Adrenal gland (tissue), 12 donors: Measurements from ENCODE around the gene ZNF83. TPM values are rescaled to one million over a fixed set of nuclear protein-coding genes. Genes with fewer than 3 reads are reported as not detected.
"Not testable (repeated sequence)": the region's sequence is repeated elsewhere in the genome, so short reads cannot be mapped to it uniquely, and the experiment has no call there.

Experiments used
- DNase-seq, 7 donors: peaks; one replicate each; pipeline ENCODE4 v3.0.0-alpha.2; 2019 to 2020
- H3K27ac ChIP-seq, 5 donors: fragments of 200-600 bp; sonication (generic) in 4 of 5; 1 replicate in 3 of 5; 2 replicates in 2 of 5; pipeline versions ENCODE4 v1.5.1 to v1.8.0; 2016 to 2020; ENCODE audit warnings: mild to moderate bottlenecking in 1 of 5
- H3K27me3 ChIP-seq: fragments of 200-600 bp; 2 replicates; pipeline ENCODE4 v1.8.0; 2021
- H3K36me3 ChIP-seq, 2 donors: fragments of 200-600 bp; replicated peaks in 1 of 2; 1 replicate in 1 of 2; 2 replicates in 1 of 2; pipeline versions ENCODE4 v1.5.1 to v1.8.0; 2018 to 2022
- H3K4me1 ChIP-seq, 2 donors: fragments of 200-600 bp; replicated peaks in 1 of 2; 1 replicate in 1 of 2; 2 replicates in 1 of 2; pipeline versions ENCODE4 v1.5.1 to v1.8.0; 2018 to 2021
- H3K4me3 ChIP-seq, 4 donors: fragments of 200-600 bp; sonication (generic) in 3 of 4; one replicate each; pipeline ENCODE4 v1.5.1; 2016 to 2018
- H3K9me3 ChIP-seq, 3 donors: fragments of 200-600 bp; sonication (generic) in 1 of 3; replicated peaks in 1 of 3; 1 replicate in 2 of 3; 2 replicates in 1 of 3; pipeline versions ENCODE4 v1.5.1 to v1.8.0; 2016 to 2021
- CTCF ChIP-seq, 6 experiments: fragments of 450-650 bp in 4 of 6; fragments of 200-600 bp in 2 of 6; sonication (generic) in 1 of 6; IDR thresholded peaks; 1 replicate in 5 of 6; 2 replicates in 1 of 6; pipeline versions ENCODE4 v1.5.1 to v1.8.0; 2016 to 2021; ENCODE audit warnings: antibody characterized with exemption in 6 of 6, mild to moderate bottlenecking in 2 of 6, moderate library complexity in 1 of 6
- POLR2A ChIP-seq, 2 donors: fragments of 450-650 bp; IDR thresholded peaks; one replicate each; pipeline ENCODE4 v1.6.1; 2017; ENCODE audit warnings: antibody characterized with exemption in 2 of 2, mild to moderate bottlenecking in 2 of 2, moderate library complexity in 1 of 2
- WGBS, 4 donors: extraction: QIAGEN DNeasy Blood & Tissue Kit in 2 of 4; methylation state at CpG; one replicate each; pipeline versions ENCODE4 v1.1.5 to v1.1.7; 2013 to 2017; 5-methylcytosine and 5-hydroxymethylcytosine counted together
- intact Hi-C, 2 donors: fragments of 100-400 bp; cut with DNase I; formaldehyde crosslinking; loops; one replicate each; pipeline versions ENCODE4 v1.14.1 to v1.15.0; 2022 to 2023
- polyA plus RNA-seq, 3 donors: library from polyadenylated mRNA; stranded (reverse); fragments of 200-250 nt in 2 of 3; fragments of 350-450 nt in 1 of 3; fragmentation: Illumina TruSeq in 1 of 3; extraction: RNeasy Lipid Tissue Mini Kit (QIAGEN cat#74804) in 1 of 3; gene quantifications; one replicate each; pipeline ENCODE4 v1.2.3, GENCODE V29; 2013 to 2014
- total RNA-seq, 9 donors: library from RNA; depleted of rRNA in 4 of 9; stranded (reverse); fragments of >200 nt in 4 of 9; fragments of 120-200 nt in 1 of 9; fragmentation: NEBNext Ultra II Directional in 1 of 9; extraction: Animal tissue kit (Norgen Biotek cat#: 25700) in 1 of 9; gene quantifications; one replicate each; pipeline versions ENCODE4 v1.1.0 to v1.2.4, GENCODE V29; 2013 to 2023
- donor health status: healthy with polysubstance abuse.
- donor health status: Bipolar disorder and iron deficiency.
- donor health status: DM: yes; HTN: yes; CAD: no.
- donor health status: DM: no; HTN: no; CAD: no.
- donor health status: DM: no; HTN: no; CAD: no.
- donor health status: DM: yes; HTN: yes; CAD: no.

Gene ZNF83
- total and polyA plus RNA-seq, 12 donors = 23.4 to 344 (median 66.1) TPM

DNA sequence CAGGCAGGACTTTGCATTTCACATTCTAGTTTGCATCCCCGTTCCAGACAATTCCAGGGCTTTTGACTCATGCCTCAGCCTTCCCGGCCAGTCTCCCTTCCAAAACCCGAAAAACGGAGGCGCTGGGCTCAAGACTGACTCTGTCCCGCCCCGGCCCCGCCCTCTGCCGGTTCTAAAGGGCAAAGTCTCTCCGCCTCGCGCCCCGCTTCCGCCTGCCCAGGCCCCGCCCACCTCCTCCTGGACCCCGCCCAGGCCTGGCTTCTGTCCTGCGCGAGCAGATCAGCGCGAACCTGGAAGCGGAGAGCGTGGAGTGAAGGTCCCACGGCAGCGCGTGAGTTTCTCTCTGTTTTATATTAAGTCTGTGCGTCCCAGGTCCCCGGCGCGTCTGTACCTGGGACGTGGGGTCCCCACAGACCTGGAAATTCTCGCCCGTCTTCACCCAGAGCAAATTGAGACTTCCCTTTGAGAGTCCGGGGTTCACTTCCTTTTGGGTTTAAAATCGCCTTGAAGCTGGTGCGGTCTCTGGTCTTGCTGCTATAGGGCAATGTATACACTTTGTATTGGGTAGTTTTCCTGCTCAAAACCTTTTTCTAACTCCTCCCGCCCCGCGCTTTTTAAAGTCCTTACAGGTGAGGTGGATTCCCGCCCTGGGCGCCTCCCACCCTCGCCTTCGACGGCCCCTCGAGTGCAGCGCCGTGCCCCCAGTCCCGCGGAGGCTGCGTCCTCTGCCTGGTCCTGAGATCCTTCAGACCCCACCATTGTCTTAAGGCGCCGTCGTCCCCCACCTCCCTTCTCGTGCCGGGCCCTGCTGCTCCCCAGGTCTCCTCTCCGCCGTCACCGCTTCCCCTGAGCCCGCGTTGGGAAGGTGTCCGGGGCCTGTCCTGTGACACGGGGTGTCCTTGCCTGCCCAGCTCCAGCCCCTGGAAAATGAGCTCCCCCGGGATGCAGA, 36.9 kb downstream of the ZNF83 start:
- peak overlapping the region in 3 of 4 donors; percentile 29 to 63 (median 59) for H3K4me3 ChIP-seq
- DNase-seq = peak; percentile 94 to 97 (median 96)
- H3K27me3 ChIP-seq = no peaks in the 10 kb centered on the region
- H3K4me1 ChIP-seq = peaks cover 7 to 9% of the 10 kb centered on the region in 2 donors
- WGBS, 4 donors = 1 to 2% (median 1%) methylated on average over 27 to 62 of the region's 62 CpGs
- intact Hi-C loops = no loop called here
- H3K27ac ChIP-seq = peak overlapping the region in 4 of 5 donors; percentile 42 to 89 (median 60)
- no peaks in the 10 kb centered on the region for H3K36me3 ChIP-seq
- TF ChIP-seq POLR2A (IDR thresholded peaks at IDR 0.05) (peak in 1 of 2 donors; percentile 39), CTCF (IDR thresholded peaks at IDR 0.05) (peak; percentile 15 to 45 (median 30))
- H3K9me3 ChIP-seq = no peaks in the 10 kb centered on the region

- 0 to 4% (median 0%) methylated on average over 12 to 15 of the region's 15 CpGs for WGBS, 4 donors
- intact Hi-C loops = no loop called here
- DNase-seq = peak in 2 of 7 donors; percentile 31 to 40
- no peaks in the 10 kb centered on the region for H3K9me3 ChIP-seq
- peak overlapping the region in 4 of 5 donors; percentile 42 to 89 (median 60) for H3K27ac ChIP-seq
- H3K27me3 ChIP-seq = no peaks in the 10 kb centered on the region
- no peaks in the 10 kb centered on the region for H3K36me3 ChIP-seq
- H3K4me1 ChIP-seq = peaks cover 7 to 9% of the 10 kb centered on the region in 2 donors
- TF ChIP-seq POLR2A (IDR thresholded peaks at IDR 0.05) (no peak), CTCF (IDR thresholded peaks at IDR 0.05) (no peak)
- H3K4me3 ChIP-seq = peak overlapping the region in 2 of 4 donors; percentile 29 to 63
Observed at GRCh38 chr19:52600639-52601024, 37.5 kb downstream of the ZNF83 start.

GRCh38 chr19:52599241-52599640, 38.9 kb downstream of the ZNF83 start:
- peaks cover 7 to 9% of the 10 kb centered on the region in 2 donors for H3K4me1 ChIP-seq
- no peak for TF ChIP-seq POLR2A (IDR thresholded peaks at IDR 0.05)
- TF ChIP-seq CTCF (IDR thresholded peaks at IDR 0.05) = no peak
- no peak overlapping the region for H3K27ac ChIP-seq
- H3K9me3 ChIP-seq = no peaks in the 10 kb centered on the region
- no peak overlapping the region for H3K4me3 ChIP-seq
- 85 to 92% (median 89%) methylated on average over 3 of the region's 3 CpGs for WGBS, 4 donors
- intact Hi-C loops = no loop called here
- H3K36me3 ChIP-seq = no peaks in the 10 kb centered on the region
- H3K27me3 ChIP-seq = no peaks in the 10 kb centered on the region
- no peak for DNase-seq

DNA sequence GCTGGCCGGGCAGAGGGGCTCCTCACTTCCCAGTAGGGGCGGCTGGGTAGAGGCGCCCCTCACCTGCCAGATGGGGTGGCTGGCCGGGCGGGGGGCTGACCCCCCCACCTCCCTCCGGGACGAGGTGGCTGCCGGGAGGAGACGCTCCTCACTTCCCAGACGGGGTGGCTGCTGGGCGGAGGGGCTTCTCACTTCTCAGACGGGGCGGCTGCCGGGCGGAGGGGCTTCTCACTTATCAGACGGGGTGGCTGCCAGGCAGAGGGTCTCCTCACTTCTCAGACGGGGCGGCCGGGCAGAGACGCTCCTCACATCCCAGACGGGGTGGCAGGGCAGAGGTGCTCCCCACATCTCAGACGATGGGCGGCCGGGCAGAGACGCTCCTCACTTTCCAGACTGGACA, 44.7 kb downstream of the ZNF83 start:
- H3K9me3 ChIP-seq, H3K27ac ChIP-seq, DNase-seq, intact Hi-C loops, H3K4me1 ChIP-seq, H3K36me3 ChIP-seq, H3K27me3 ChIP-seq, H3K4me3 ChIP-seq: not testable (repeated sequence)
- WGBS, 4 donors = 97% methylated on average over 18 of the region's 25 CpGs; no CpG with 5 or more reads in 3 of the 4 donors
